WTC11 (cell line): Measurements from ENCODE around the gene NUP210. TPM values are rescaled to one million over a fixed set of nuclear protein-coding genes. Genes with fewer than 3 reads are reported as not detected.

ENCODE experiments used
- ATAC-seq: fragments of 200-7000 bp; cut with Tn5 transposase; 2 replicates; pipeline ENCODE4 v1.10.0; 2021; ENCODE audit warnings: mild to moderate bottlenecking, moderate library complexity
- CTCF ChIA-PET: fragments of 300-600 bp; sonication (Branson Sonifier 250); formaldehyde crosslinking; loops from one replicate; lab custom pipeline; 2021; ENCODE audit warnings: antibody characterized with exemption; lab: Charles Lee
- POLR2A ChIA-PET: fragments of 350-600 bp; sonication (Branson Sonifier 250); formaldehyde crosslinking; loops from one replicate; lab custom pipeline; 2021; ENCODE audit warnings: antibody characterized with exemption; lab: Charles Lee
- DNase-seq: peaks from one replicate; pipeline ENCODE4 v3.0.0; 2021; ENCODE audit warnings: low spot score
- H3K27ac Mint-ChIP-seq: 2 replicates; pipeline ENCODE4 v1.8.0; 2021; ENCODE audit warnings: mixed read lengths
- H3K27me3 Mint-ChIP-seq: 2 replicates; pipeline ENCODE4 v1.8.0; 2021; ENCODE audit warnings: low read depth, mild to moderate bottlenecking, moderate library complexity, mixed read lengths
- H3K36me3 Mint-ChIP-seq: 2 replicates; pipeline ENCODE4 v1.8.0; 2021; ENCODE audit warnings: mixed read lengths
- H3K4me1 Mint-ChIP-seq: 2 replicates; pipeline ENCODE4 v1.8.0; 2022; ENCODE audit warnings: mixed read lengths
- H3K4me3 Mint-ChIP-seq: 2 replicates; pipeline ENCODE4 v1.8.0; 2021; ENCODE audit warnings: mild to moderate bottlenecking, moderate library complexity, mixed read lengths
- H3K9me3 Mint-ChIP-seq: 2 replicates; pipeline ENCODE4 v1.8.0; 2021; ENCODE audit warnings: mixed read lengths
- ATF6 ChIP-seq: sonication (generic); formaldehyde crosslinking; IDR thresholded peaks from 2 replicates; pipeline ENCODE4 v1.8.1; 2023; ENCODE audit warnings: mild to moderate bottlenecking, missing genetic modification reagents
- CREM ChIP-seq: sonication (generic); formaldehyde crosslinking; IDR thresholded peaks from 2 replicates; pipeline ENCODE4 v1.8.1; 2022; ENCODE audit warnings: mild to moderate bottlenecking, missing genetic modification reagents, moderate library complexity
- E2F5 ChIP-seq: sonication (generic); formaldehyde crosslinking; IDR thresholded peaks from 2 replicates; pipeline ENCODE4 v1.8.1; 2022; ENCODE audit warnings: mild to moderate bottlenecking, moderate library complexity, missing genetic modification reagents
- GABPB1 ChIP-seq: sonication (generic); formaldehyde crosslinking; IDR thresholded peaks from 2 replicates; pipeline ENCODE4 v1.8.1; 2023; ENCODE audit warnings: mild to moderate bottlenecking, missing genetic modification reagents
- GRHL2 ChIP-seq: fragments of 250-450 bp; sonication (Bioruptor Pico); IDR thresholded peaks from 2 replicates; pipeline ENCODE4 v1.8.0; 2022; ENCODE audit warnings: mild to moderate bottlenecking, moderate library complexity; ENCODE audit not compliant: insufficient replicate concordance, severe bottlenecking
- HMGA2 ChIP-seq: fragments of 250-450 bp; sonication (Bioruptor Pico); IDR thresholded peaks from 2 replicates; pipeline ENCODE4 v1.4.0; 2021; ENCODE audit warnings: mild to moderate bottlenecking, moderate library complexity
- KAT7 ChIP-seq: sonication (generic); formaldehyde crosslinking; IDR thresholded peaks from 2 replicates; pipeline ENCODE4 v1.8.1; 2023; ENCODE audit warnings: missing genetic modification reagents, mild to moderate bottlenecking, borderline replicate concordance
- NFYB ChIP-seq: sonication (generic); formaldehyde crosslinking; conservative IDR thresholded peaks from 2 replicates; pipeline ENCODE4 v1.8.0; 2022; ENCODE audit warnings: low read depth, missing genetic modification reagents
- SOX15 ChIP-seq: fragments of 250-450 bp; sonication (Bioruptor Pico); IDR thresholded peaks from 2 replicates; pipeline ENCODE4 v1.9.0; 2021; ENCODE audit warnings: mild to moderate bottlenecking
- TP53 ChIP-seq: sonication (generic); formaldehyde crosslinking; IDR thresholded peaks from 2 replicates; pipeline ENCODE4 v1.8.1; 2023; ENCODE audit warnings: mild to moderate bottlenecking, missing genetic modification reagents
- ZNF219 ChIP-seq: sonication (generic); formaldehyde crosslinking; IDR thresholded peaks from 2 replicates; pipeline ENCODE4 v1.8.0; 2023; ENCODE audit warnings: missing genetic modification reagents, mild to moderate bottlenecking, borderline replicate concordance
- ZNF263 ChIP-seq: sonication (generic); formaldehyde crosslinking; IDR thresholded peaks from 2 replicates; pipeline ENCODE4 v1.8.1; 2022; ENCODE audit warnings: low read depth, mild to moderate bottlenecking, moderate library complexity, missing genetic modification reagents
- ZNF396 ChIP-seq: fragments of 250-450 bp; sonication (Bioruptor Pico); IDR thresholded peaks from 2 replicates; pipeline ENCODE4 v1.8.0; 2021; ENCODE audit warnings: mild to moderate bottlenecking, moderate library complexity, borderline replicate concordance
- ZNF423 ChIP-seq: fragments of 250-450 bp; sonication (Bioruptor Pico); IDR thresholded peaks from 2 replicates; pipeline ENCODE4 v2.1.2; 2022; ENCODE audit warnings: mild to moderate bottlenecking, moderate library complexity
- ZNF671 ChIP-seq: fragments of 250-450 bp; sonication (Bioruptor Pico); IDR thresholded peaks from 2 replicates; pipeline ENCODE4 v1.8.0; 2021; ENCODE audit warnings: mild to moderate bottlenecking
- total RNA-seq: library from RNA; stranded (reverse); gene quantifications from 3 replicates; pipeline ENCODE4 v1.2.3, GENCODE V29; 2021
- TF ChIP-seq, protein P1 (sequence below): sonication (generic); formaldehyde crosslinking; IDR thresholded peaks from 2 replicates; pipeline ENCODE4 v1.8.0; 2022; ENCODE audit warnings: mild to moderate bottlenecking, missing genetic modification reagents
- TF ChIP-seq, protein P2 (sequence below): fragments of 250-450 bp; sonication (Bioruptor Pico); conservative IDR thresholded peaks from 2 replicates; pipeline ENCODE4 v1.9.0; 2021; ENCODE audit warnings: mild to moderate bottlenecking
- TF ChIP-seq, protein P3 (sequence below): sonication (generic); formaldehyde crosslinking; IDR thresholded peaks from 2 replicates; pipeline ENCODE4 v1.8.0; 2023; ENCODE audit warnings: missing genetic modification reagents
- TF ChIP-seq, protein P4 (sequence below): sonication (generic); formaldehyde crosslinking; IDR thresholded peaks from 2 replicates; pipeline ENCODE4 v1.8.1; 2023; ENCODE audit warnings: mild to moderate bottlenecking, missing genetic modification reagents, moderate library complexity
- TF ChIP-seq, protein P5 (sequence below): sonication (generic); formaldehyde crosslinking; IDR thresholded peaks from 2 replicates; pipeline ENCODE4 v1.8.0; 2022; ENCODE audit warnings: missing genetic modification reagents

The NUP210 gene
- total RNA-seq, 1 experiment from 2014 or later, result 59.2 TPM

GRCh38 chr3:13345772-13346171, 74.3 kb downstream of the NUP210 start:
- TF ChIP-seq, protein P1, sequence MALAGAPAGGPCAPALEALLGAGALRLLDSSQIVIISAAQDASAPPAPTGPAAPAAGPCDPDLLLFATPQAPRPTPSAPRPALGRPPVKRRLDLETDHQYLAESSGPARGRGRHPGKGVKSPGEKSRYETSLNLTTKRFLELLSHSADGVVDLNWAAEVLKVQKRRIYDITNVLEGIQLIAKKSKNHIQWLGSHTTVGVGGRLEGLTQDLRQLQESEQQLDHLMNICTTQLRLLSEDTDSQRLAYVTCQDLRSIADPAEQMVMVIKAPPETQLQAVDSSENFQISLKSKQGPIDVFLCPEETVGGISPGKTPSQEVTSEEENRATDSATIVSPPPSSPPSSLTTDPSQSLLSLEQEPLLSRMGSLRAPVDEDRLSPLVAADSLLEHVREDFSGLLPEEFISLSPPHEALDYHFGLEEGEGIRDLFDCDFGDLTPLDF (CRISPR knock-in tag), result no peak
- TF ChIP-seq GRHL2 (CRISPR knock-in tag), result no peak
- TF ChIP-seq E2F5 (CRISPR knock-in tag), result no peak
- TF ChIP-seq GABPB1 (CRISPR knock-in tag), result no peak
- TF ChIP-seq ZNF396 (CRISPR knock-in tag), result no peak
- Mint-ChIP-seq H3K4me1 (peaks cover 70% of the 10 kb centered on the region), H3K4me3 (no peak overlapping the region), H3K9me3 (no peaks in the 10 kb centered on the region), H3K27me3 (no peaks in the 10 kb centered on the region), H3K27ac (peak overlapping the region; percentile 97), H3K36me3 (peaks cover 43% of the 10 kb centered on the region)
- DNase-seq (no peak), ATAC-seq (no peak)
- ChIA-PET POLR2A (no interaction called here), CTCF (interaction anchor here (0.6 to 6.2 kb wide), 14 partner anchors 9 to 305 kb away, joined by 3 to 32 read pairs (median 4); partner anchors contain the start of gene HDAC11)

GRCh38 chr3:13345284-13345683, 74.8 kb downstream of the NUP210 start:
- Mint-ChIP-seq H3K36me3 (peaks cover 40% of the 10 kb centered on the region), H3K27ac (peak overlapping the region; percentile 85; the same call in 1 of the 2 replicates), H3K4me1 (peaks cover 68% of the 10 kb centered on the region), H3K27me3 (no peaks in the 10 kb centered on the region), H3K9me3 (no peaks in the 10 kb centered on the region), H3K4me3 (no peak overlapping the region)
- ChIA-PET CTCF (interaction anchor here (0.6 to 6.2 kb wide), 11 partner anchors 8 to 811 kb away, joined by 3 to 32 read pairs (median 4); no protein-coding TSS in a partner anchor), POLR2A (no interaction called here)
- DNase-seq (no peak), ATAC-seq (no peak)
- TF ChIP-seq, protein P2, sequence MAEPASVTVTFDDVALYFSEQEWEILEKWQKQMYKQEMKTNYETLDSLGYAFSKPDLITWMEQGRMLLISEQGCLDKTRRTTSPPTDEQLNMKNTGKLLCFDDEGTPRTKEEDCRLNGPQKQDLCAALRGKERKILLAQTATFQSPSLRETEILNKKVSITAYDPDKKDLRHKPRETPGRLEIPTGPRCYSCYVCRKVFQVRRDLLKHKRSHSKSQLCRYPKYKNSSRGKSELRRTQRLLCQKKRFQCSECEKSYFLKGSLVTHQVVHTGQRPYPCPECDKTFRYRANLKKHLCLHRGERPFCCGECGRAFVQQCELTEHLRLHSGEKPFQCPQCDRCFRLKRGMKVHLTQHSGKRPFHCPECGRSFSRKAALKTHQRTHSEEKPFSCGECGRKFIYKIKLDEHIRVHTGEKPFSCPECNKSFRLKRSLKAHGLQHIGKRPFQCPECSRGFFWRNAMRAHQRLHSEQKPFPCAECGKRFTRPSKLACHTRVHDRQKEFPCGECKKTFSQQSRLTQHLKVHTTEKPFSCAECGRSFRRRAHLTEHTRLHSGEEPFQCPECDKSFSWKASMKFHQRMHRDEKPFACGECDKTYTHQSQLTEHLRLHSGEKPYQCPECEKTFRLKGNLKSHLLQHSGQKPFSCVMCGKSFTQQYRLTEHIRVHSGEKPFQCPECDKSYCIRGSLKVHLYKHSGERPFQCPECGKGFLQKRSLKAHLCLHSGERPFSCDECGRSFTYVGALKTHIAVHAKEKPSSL (CRISPR knock-in tag), result no peak
- TF ChIP-seq ATF6 (no peak), ZNF263 (CRISPR knock-in tag) (peak; percentile 94), TP53 (CRISPR knock-in tag) (no peak), ZNF423 (CRISPR knock-in tag) (no peak), NFYB (no peak), GABPB1 (CRISPR knock-in tag) (no peak)

- H3K4me3 Mint-ChIP-seq, result no peak overlapping the region
- ChIA-PET CTCF (interaction anchor here (1.1 to 6.2 kb wide), 6 partner anchors 36 to 253 kb away, joined by 3 to 32 read pairs (median 4); no protein-coding TSS in a partner anchor), POLR2A (no interaction called here)
- H3K27me3 Mint-ChIP-seq, result no peaks in the 10 kb centered on the region
- H3K36me3 Mint-ChIP-seq, result peaks cover 37% of the 10 kb centered on the region
- H3K4me1 Mint-ChIP-seq, result peaks cover 62% of the 10 kb centered on the region
- no peaks in the 10 kb centered on the region for H3K9me3 Mint-ChIP-seq
- no peak for ATAC-seq
- H3K27ac Mint-ChIP-seq, result peak overlapping the region; percentile 85
- no peak for DNase-seq
- TF ChIP-seq CREM (CRISPR knock-in tag) (no peak), HMGA2 (CRISPR knock-in tag) (no peak), ZNF219 (CRISPR knock-in tag) (no peak), KAT7 (CRISPR knock-in tag) (no peak), SOX15 (no peak), ZNF671 (CRISPR knock-in tag) (no peak), ZNF263 (CRISPR knock-in tag) (no peak)
- TF ChIP-seq, protein P3, sequence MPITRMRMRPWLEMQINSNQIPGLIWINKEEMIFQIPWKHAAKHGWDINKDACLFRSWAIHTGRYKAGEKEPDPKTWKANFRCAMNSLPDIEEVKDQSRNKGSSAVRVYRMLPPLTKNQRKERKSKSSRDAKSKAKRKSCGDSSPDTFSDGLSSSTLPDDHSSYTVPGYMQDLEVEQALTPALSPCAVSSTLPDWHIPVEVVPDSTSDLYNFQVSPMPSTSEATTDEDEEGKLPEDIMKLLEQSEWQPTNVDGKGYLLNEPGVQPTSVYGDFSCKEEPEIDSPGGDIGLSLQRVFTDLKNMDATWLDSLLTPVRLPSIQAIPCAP, result no peak
- TF ChIP-seq, protein P4, sequence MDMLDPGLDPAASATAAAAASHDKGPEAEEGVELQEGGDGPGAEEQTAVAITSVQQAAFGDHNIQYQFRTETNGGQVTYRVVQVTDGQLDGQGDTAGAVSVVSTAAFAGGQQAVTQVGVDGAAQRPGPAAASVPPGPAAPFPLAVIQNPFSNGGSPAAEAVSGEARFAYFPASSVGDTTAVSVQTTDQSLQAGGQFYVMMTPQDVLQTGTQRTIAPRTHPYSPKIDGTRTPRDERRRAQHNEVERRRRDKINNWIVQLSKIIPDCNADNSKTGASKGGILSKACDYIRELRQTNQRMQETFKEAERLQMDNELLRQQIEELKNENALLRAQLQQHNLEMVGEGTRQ (CRISPR knock-in tag), result no peak
- TF ChIP-seq, protein P5, sequence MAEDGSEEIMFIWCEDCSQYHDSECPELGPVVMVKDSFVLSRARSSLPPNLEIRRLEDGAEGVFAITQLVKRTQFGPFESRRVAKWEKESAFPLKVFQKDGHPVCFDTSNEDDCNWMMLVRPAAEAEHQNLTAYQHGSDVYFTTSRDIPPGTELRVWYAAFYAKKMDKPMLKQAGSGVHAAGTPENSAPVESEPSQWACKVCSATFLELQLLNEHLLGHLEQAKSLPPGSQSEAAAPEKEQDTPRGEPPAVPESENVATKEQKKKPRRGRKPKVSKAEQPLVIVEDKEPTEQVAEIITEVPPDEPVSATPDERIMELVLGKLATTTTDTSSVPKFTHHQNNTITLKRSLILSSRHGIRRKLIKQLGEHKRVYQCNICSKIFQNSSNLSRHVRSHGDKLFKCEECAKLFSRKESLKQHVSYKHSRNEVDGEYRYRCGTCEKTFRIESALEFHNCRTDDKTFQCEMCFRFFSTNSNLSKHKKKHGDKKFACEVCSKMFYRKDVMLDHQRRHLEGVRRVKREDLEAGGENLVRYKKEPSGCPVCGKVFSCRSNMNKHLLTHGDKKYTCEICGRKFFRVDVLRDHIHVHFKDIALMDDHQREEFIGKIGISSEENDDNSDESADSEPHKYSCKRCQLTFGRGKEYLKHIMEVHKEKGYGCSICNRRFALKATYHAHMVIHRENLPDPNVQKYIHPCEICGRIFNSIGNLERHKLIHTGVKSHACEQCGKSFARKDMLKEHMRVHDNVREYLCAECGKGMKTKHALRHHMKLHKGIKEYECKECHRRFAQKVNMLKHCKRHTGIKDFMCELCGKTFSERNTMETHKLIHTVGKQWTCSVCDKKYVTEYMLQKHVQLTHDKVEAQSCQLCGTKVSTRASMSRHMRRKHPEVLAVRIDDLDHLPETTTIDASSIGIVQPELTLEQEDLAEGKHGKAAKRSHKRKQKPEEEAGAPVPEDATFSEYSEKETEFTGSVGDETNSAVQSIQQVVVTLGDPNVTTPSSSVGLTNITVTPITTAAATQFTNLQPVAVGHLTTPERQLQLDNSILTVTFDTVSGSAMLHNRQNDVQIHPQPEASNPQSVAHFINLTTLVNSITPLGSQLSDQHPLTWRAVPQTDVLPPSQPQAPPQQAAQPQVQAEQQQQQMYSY, result no peak
These were observed 75.5 kb downstream of the NUP210 start for GRCh38 chr3:13344663-13345062.
